Brain pericyte (primary cell): ENCODE measurements around the gene CBFA2T3.

Experiments
- DNase-seq: peaks from one replicate; pipeline ENCODE4 v3.0.0-alpha.2; 2012; ENCODE audit warnings: low read depth, low spot score

CBFA2T3 gene

DNA sequence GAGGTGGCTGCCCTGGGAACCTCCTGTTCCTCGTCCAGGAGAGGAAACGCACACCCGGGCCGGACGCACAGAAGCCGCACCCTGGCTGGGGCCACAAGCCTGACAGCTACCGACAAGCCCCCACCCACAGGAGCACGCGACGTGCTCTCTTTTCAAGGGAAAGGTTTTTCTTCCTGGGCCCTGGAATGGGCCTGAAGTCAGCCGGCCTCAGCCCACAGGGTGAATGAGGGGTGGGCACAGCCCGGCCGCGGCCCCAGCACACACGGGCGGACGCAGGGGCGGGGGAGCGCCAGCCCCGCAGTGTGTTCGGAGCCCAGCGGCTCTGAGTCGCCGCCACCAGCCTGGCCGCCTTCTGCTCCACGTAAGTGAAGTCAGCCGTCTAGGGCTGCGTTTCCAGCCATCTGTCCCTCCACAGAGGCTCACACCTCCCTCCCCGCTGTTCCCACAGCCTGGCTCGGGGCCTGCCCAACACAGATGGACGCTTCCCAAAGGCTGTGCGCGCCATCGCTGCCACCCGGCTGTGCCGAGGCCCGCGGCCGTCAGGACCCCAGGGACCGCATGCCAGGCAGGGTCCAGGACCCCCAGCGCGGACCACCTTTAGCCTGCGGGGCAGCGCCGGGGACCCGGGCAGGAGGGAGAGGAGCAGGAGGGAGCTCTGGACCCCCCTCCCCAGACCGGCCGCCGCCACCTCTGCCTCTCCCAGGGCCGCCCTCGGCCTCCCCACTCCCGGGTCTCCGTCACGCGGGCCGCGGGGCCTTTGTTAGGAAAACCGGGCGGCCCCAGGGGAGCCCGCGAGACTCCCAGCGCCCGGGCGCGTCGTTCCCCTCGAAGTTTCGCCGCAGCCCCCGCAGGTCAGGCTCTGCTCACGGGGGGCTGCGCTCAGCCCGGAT is 36.8 kb downstream of the CBFA2T3 start:
- no peak for DNase-seq

DNA sequence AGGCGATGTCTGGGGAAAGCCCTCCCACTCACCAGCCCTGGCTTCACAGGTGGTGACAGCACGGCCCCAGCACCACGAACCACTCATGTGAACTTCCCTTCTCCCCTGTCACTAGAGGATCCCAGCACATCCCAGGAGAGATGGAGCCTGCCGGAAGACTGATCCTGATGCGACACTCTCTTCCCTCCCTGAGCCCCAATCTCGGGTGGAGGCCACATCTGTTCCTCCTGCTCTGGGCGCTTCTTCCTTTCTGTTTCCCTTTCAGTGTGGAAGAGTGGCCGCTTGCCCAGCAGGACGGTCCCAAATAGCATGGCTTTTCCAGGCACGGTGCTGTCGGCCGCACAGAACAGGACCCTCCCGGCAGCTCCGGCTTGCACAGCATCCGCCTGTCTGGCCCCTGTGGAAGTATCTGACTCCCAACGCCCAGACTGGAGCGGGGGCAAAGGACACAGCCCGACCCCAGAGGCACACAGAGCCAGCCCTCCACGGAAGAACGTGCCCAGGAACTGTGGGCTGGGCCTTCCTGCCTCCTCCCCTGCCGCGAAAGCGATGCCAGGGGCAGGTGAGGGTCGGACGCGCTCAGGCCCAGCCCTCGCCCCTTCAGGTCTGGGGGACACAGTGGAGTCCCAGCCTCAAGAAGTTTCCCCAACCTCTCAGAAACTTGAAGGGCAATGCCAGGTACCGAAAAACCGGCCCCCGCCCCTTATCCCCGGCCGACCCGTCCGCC is 37.6 kb downstream of the CBFA2T3 start:
- DNase-seq: no peak

DNA sequence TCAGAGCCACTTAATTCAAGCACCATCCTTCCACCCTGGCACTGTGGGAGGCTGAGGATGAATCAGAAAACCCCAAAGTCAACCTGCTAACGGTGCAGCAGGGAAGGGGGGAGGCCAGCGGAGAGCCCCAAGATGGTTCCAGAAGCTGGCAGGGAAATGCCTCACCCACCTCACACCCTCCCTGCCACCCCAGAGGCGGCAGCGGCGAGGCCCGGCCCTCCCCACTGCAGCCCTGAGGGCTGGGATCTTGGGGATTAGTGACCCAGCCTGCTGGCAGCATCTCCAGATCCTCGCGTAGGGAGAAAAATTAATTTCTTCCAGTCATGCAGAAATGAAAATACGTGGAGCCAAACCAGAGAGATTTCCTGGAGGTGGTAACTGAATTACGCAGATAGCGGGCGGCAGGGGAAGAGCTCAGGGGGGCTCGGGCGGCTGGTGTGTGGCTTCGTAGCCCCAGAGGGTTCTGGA is 38.2 kb downstream of the CBFA2T3 start:
- no peak for DNase-seq

DNA sequence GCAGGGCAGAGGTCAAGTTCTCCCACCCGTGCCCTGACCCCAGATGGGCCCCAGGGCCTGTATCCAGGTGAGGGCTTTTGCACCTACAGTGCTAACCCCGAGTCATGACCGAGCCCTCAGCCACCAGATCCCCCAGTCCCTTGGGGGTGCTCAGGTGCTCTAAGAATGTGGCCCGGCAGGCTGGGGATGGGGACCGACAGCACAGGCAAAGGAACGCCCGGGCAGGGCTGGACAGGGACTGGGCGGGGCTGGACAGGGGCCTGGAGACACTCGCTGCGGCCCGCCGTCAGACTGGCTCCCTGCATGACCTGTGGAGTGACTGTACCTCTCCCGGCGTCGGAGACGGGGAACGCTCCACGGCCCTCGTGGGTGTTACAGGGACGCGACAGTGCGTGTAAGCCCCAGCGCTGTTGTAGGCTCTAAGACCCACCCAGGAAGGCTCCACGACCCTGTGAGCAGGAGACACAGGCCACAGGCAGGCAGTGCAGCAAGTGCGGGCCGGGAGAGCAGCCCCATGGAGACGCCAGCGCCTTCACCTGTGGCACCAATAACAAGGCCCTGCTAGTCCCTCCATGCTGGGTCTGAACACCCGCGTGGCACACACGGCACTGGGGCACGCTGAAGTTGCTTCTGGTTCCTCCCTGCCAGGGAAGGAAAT is 38.8 kb downstream of the CBFA2T3 start:
- no peak for DNase-seq

DNA sequence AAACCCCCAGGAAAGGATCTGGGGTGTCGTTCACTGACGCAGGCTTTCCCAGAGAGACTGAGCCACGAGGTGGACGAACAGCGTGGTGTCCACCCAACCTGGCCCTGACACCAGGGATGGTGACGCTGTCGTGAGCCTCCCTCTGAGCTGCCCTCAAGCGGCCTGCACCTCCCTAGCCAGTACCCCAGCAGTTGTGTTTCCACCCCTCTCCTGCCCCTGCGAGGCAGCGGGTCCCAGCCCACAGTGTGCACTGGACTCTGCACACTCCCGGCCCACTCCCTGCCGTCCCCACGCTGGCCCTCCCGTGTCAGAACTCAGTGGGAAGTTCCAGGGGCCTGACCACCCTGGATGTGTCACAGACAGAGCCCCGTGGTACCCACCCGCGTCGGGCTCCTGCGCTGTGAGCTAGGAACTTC is 39.8 kb downstream of the CBFA2T3 start:
- no peak for DNase-seq

DNA sequence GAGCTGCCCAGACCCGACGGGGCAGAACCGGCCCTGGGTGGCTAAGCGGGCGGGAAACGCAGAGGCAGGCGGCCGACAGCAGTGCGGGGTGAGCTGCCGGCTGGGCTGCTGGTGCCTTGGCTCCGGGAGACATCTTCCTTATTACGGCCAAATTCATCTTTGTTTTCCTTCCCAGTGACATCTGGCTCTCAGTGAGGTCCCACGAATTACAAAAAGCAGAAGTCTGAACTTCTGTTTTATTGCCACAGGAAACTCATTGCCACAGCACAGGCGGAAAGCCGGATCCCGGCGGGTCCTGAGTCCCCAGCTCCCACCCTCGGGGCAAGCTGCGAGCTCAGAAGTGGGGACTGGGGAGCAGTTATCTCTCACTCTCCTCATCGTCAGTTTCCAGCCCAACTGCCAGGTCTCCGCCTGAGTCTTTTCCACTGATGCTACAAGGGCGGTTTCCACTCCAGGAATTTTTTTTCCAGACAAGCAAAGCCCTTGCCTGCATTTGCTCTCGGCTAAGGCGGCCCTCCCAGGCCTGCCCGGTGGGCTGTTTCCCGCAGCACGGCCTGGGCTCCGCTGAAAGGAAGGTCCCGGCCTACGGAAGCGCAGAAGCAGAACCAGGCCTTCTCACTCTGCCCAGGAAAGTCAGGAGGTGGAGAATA is 40.3 kb downstream of the CBFA2T3 start:
- DNase-seq: no peak

DNA sequence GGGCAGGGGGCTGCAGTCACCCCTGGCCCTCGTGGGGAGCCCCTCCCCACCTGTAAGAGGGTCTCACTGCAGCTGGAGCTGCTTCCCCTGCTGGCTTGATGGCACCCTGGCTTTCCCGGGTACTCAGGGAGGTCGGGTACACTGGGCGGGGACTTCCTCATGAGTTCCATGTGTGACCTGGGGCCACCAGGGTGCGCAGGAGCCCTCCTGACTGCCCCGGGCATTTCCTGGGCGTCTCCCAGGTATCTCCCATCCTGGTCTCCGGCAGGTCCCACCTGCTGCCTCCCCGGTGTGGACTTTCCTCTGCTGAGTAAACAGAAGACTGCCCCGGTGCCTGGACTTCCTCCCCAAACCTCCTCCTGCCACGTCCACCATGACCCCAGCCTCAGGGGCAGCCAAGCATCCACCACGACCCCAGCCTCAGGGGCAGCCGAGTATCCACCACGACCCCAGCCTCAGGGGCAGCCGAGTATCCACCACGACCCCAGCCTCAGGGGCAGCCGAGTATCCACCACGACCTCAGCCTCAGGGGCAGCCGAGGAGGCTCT is 40.9 kb downstream of the CBFA2T3 start:
- no peak for DNase-seq

DNA sequence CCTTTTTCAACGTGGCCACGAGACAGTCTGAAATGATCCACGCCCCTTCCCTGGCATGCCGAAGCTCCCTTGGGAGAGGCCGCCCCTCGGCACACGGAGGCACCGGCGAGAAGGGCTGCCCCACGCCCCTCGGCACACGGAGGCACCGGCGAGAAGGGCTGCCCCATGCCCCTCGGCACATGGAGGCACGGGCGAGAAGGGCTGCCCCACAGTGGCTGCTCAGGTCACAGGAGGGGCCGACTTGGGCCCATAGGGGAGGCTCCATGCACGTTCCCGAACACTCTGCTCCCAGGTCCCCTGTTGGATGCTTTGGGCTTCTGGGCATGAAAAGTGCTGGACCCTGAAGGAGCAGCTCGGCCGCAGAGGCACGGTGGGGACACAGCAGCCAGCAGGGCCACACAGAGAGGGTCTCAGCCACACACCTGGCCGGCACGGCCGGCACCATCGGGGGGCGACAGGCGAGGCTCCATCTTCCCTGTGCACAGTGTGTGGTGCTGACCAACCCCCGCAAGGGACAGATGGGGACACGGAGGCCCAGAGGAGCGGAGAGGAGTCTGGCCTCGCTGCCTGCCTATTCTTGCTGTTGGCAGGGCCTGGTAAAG is 42.8 kb downstream of the CBFA2T3 start:
- DNase-seq: no peak

DNA sequence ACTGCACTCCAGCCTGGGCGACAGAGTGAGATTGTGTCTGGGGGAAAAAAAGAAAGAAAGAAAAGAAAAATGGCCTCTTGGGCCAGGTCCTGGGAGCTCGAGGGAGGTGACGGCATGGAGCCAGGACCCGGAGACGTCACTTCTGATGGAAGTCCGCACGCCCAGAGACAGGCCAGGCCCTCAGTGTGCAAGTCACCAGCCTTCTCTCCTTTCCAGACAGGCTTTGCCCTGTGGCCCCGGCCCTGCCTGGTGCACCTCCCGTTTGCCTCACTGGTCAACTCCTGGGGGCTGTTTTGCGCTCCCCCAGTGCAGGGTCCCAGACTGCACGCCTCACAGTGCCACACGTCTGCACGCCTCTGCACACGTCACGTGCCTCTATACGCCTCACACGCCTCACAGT is 44.1 kb downstream of the CBFA2T3 start:
- DNase-seq: no peak

DNA sequence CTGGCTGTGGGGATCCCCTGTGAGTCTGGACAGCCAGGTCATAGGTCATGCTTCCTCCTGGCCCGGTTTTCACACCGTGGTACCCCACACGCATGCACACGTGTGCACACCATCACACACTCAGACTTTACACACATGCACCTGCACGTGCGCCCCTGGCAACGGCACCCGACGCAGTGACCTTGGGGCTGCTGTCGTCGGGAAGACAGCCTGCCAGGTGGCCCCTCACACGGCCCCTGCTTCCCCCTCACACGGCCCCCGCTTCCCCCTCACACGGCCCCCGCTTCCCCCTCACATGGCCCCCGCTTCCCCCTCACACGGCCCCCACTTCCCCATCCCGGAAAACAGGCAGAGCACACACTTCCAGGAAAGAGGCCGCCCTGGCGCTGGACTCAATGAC is 45.1 kb downstream of the CBFA2T3 start:
- no peak for DNase-seq

DNA sequence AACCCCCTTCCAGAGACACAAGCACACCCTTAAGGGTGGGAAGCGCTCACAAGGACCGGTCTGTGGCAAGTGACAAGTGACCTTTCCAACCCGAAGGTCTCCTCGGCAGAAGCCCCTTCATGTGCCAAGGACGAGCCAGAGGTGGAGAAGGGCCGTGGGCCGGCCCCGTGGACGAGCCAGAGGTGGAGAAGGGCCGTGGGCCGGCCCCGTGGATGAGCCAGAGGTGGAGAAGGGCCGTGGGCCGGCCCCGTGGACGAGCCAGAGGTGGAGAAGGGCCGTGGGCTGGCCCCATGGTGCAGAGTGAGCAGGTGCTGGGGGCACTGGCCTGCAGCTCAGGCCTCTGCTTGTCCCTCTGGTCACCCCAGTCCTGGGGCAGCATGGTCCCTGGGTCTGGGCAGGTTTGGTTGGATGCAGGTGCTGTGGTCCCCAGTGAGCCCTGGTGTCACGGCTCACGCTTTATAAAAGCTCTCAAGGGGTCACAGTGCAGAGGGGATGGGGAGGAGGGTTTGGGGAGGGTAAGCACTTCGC is 45.6 kb downstream of the CBFA2T3 start:
- DNase-seq: no peak

DNA sequence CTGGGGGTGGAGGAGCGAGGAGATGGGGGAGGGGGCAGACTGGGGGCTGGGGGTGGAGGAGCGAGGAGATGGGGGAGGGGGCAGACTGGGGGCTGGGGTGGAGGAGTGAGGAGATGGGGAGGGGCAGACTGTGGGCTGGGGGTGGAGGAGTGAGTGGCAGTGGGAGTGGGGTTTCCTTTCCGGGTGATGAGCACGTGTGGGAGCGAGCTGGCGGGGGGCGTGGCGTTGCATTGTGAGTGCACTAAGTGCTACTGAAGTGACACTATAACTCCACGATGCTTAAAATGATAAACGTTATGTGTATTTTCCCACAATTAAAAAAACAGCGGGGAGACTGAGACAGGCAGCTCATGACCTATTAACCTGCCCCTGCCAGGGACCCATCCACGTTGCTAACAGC is 46.3 kb downstream of the CBFA2T3 start:
- DNase-seq: no peak

DNA sequence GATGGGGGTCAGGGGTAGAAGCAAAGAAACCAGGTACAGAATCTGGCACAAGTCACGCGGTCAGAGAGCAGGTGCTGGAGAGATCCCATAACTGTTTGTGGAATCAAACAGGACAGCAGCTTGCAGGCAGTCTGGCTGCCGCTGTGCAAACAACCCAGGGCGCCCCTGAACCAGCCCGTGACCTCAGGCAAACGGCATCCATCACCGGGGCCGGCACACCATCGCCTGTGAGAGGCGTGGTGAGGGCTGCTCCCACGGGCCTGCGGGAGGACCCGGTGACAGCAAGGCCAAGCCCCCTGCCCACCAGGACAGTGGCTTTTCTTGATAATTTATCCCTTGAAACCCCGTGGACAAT is 47.9 kb downstream of the CBFA2T3 start:
- DNase-seq: no peak

DNA sequence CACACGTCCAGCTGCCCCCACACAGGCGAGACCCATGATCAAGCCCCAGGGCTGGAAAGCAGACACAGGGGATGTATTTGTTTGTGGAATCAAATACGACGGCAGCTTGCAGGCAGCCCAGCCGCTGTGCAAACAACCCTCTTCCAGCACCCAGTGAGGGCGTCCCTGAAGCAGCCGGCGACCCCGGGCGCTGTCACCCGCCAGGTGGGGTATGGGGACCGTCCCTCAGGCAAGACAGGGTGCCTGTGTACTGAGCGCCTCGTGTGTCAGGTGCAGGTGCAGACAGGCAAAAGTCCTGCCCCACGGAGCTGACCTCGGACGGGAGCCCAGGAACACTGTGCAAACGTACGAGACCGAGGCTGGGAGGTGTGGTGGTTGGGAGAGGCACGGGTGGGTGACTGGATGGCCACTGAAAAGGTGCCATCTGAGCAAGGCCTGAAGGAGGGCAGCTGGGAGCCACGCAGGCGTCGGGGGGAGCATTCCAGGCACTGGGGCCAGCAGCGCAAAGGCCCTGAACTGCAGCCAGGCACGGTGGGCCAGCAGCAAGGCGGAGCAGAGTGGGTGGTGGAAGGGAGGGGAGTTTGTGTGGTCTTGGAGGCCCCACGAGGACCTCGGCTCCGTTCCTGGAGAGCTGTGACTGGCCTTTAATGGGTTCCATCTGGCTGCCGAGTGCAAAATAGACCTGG is 48.5 kb downstream of the CBFA2T3 start:
- no peak for DNase-seq

DNA sequence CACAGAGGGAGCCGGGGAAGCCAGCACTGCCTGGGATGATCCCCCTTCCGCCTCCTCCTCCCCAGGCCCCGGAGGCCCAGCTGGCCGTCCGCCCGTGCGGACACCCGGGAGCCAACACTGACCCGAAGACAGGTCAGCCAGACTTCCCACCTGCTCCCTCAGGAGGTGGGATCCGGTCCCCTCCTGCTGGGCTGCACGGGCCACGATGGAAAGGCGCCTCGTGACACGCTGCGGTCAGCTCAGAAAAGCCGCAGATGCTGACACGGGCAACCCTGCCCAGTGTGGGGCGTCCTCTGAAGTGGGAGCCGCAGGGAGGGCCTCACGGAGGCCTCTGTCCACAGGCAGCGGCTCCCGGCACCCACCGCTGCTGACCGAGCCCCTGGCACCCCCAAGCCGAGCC is 49.3 kb downstream of the CBFA2T3 start:
- no peak for DNase-seq

DNA sequence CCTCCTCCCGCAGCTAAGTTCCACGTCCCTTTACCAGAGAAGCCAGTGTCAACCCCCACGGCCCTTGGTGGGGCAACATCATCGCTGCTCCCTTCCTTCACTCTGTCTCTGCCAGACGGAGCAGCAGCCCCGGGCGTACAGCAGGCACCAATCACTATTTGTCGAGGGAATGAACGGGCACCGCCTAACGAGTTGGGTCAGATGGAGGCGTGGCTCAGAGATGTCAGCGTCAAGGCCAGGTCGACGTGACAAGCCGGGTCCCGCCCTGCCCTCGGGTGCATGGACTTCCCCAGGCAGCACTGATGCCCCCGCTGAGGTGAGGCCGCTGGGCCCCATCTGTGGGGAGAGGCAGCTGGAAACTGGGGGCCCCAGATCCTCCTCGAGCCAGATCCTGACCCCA is 50.0 kb downstream of the CBFA2T3 start:
- DNase-seq: no peak

DNA sequence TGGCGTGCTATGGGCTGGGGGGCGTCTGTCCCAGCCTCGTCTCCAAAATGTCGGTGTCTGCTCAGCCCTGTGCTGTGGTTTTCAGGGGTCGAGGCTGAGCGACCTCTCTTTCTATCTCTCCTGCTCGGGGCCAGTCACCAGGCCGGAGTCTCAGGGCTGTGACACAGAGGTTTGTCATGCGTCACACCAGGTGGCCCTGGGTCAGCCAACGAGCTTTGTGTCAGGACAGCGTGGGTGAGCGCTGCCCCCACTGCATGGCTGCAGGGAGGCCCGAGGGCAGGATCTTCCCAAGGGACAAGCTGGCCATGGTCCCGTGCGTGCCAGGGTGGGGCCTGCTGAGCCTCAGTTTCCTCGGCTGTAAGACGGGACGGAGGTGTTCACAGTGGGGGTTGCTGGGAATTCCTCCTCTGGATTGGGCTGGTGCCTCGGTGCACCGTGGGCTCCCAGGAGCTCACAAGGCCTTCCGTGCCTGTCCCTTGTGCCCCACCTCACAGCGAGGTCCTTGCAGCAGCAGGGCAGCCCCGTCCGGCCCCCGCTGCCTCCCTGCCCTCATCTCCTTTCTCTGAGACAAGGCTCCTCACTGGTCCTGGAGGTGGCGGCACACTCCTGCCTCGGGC is 50.5 kb downstream of the CBFA2T3 start:
- DNase-seq: no peak

DNA sequence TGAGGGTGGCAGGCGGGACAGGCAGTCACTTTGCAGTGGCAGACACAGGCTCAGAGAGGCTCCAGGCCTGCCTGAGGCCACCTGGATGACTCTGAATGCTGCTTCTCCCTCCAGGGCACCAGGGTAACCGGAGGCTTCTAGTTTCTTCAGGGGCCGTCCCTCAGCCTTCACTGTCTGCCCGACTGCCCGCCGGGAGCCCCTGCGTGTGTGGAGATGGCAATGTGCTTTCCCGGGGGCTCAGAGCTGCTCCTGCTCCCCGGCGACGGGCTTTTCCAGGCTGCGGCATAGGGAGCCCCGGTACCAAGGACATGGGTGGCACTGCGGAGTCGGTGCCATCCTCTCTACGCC is 51.5 kb downstream of the CBFA2T3 start:
- no peak for DNase-seq

DNA sequence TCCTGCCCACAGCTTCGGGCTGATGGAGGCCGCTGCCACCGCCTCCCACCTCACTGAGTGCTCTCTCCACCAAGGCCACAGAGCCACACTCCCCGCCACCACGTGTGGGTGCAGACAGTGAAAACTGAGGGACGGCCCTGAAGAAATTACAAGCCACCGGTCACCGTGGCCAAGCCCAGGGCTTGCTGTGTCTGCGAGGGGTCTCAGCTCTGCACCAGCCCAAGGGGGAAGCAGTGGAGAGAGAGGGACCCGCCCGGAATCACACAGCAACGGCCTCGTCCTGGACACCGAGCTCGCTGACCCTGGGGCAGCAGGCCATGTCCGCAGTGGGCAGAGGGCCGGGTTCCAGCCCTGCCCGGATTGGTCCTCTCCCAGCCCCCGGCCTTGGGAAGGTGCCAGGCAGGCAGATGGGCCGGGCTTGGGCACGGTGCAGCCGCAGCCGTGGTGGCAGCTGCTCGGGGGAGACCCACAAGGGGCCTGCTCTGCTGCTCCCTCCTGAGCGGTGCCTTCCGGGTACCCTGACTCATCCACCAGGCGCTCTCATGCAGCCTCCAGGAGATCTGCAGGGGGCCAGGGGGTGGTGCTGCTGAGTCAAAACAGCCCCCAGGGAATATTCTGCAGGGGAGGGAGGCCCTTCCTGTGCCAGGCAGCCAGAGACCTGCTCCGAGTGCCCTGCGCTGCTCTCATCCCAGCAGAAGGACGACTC is 52.0 kb downstream of the CBFA2T3 start:
- DNase-seq: peak; percentile 64
